Hepatocyte (in vitro differentiated cells): ENCODE results near the gene PCDH9. TPM values are rescaled to one million over a fixed set of nuclear protein-coding genes. Genes with fewer than 3 reads are reported as not detected.
A peak's percentile ranks its signal among the peaks of the same experiment; 100 is the strongest.

Experiments
- DNase-seq: peaks from one replicate; pipeline ENCODE4 v3.0.0-alpha.2; 2016; ENCODE audit warnings: low spot score
- H2AFZ ChIP-seq: fragments of 200-600 bp; sonication (generic); 2 replicates; pipeline ENCODE4 v1.6.0; 2016; ENCODE audit warnings: antibody characterized with exemption, mild to moderate bottlenecking
- H3K27ac ChIP-seq: fragments of 200-600 bp; sonication (generic); 2 replicates; pipeline ENCODE4 v1.5.1; 2016; ENCODE audit warnings: mild to moderate bottlenecking
- H3K27me3 ChIP-seq: fragments of 200-600 bp; sonication (generic); 2 replicates; pipeline ENCODE4 v1.6.1; 2016
- H3K36me3 ChIP-seq: fragments of 200-600 bp; sonication (generic); replicated peaks from 2 replicates; pipeline ENCODE4 v1.5.1; 2016; ENCODE audit warnings: low read depth; ENCODE audit not compliant: insufficient read depth
- H3K4me1 ChIP-seq: fragments of 200-600 bp; sonication (generic); 2 replicates; pipeline ENCODE4 v1.5.1; 2016; ENCODE audit warnings: mild to moderate bottlenecking, moderate library complexity; ENCODE audit not compliant: insufficient read depth
- H3K4me2 ChIP-seq: fragments of 200-600 bp; sonication (generic); 2 replicates; pipeline ENCODE4 v1.6.0; 2016
- H3K4me3 ChIP-seq: fragments of 200-600 bp; sonication (generic); 2 replicates; pipeline ENCODE4 v1.5.1; 2016; ENCODE audit warnings: mild to moderate bottlenecking
- H3K79me2 ChIP-seq: fragments of 200-600 bp; sonication (generic); 2 replicates; pipeline ENCODE4 v1.6.0; 2017; ENCODE audit warnings: mild to moderate bottlenecking
- H3K9me2 ChIP-seq: fragments of 200-600 bp; sonication (generic); replicated peaks from 2 replicates; pipeline ENCODE4 v1.6.0; 2017; ENCODE audit warnings: mild to moderate bottlenecking; ENCODE audit not compliant: insufficient read depth
- H3K9me3 ChIP-seq: fragments of 200-600 bp; sonication (generic); 2 replicates; pipeline ENCODE4 v1.5.1; 2016; ENCODE audit warnings: low read depth, mild to moderate bottlenecking
- H4K20me1 ChIP-seq: fragments of 200-600 bp; sonication (generic); 2 replicates; pipeline ENCODE4 v1.6.0; 2016; ENCODE audit warnings: mild to moderate bottlenecking; ENCODE audit not compliant: insufficient read depth, poor library complexity, severe bottlenecking
- CTCF ChIP-seq: fragments of 200-600 bp; sonication (generic); IDR thresholded peaks from 2 replicates; pipeline ENCODE4 v1.5.1; 2016; ENCODE audit warnings: antibody characterized with exemption, mild to moderate bottlenecking; ENCODE audit not compliant: poor library complexity
- EZH2 ChIP-seq: fragments of 200-600 bp; sonication (generic); IDR thresholded peaks from 2 replicates; pipeline ENCODE4 v1.6.1; 2016; ENCODE audit warnings: antibody characterized with exemption, mild to moderate bottlenecking, borderline replicate concordance
- EZH2phosphoT487 ChIP-seq: fragments of 200-600 bp; sonication (generic); IDR thresholded peaks from one replicate; pipeline ENCODE4 v1.6.1; 2018; ENCODE audit warnings: antibody characterized with exemption, mild to moderate bottlenecking, low read depth, moderate library complexity; ENCODE audit not compliant: unreplicated experiment, severe bottlenecking
- WGBS: methylation state at CpG from one replicate; pipeline ENCODE4 v1.1.6; 2016; ENCODE audit warnings: low lambda C conversion rate; ENCODE audit errors: missing lambda C conversion rate; 5-methylcytosine and 5-hydroxymethylcytosine counted together
- polyA plus RNA-seq: library from polyadenylated mRNA; unstranded; fragments of >200 nt; fragmentation: Nextera tagmentation; extraction: Ambion mirVana; gene quantifications from 2 replicates; pipeline ENCODE4 v1.2.1, GENCODE V29; 2016
- total RNA-seq: library from RNA; depleted of rRNA; stranded (reverse); fragments of >200 nt; gene quantifications from 2 replicates; pipeline ENCODE4 v1.2.3, GENCODE V29; 2014

The PCDH9 gene
- total and polyA plus RNA-seq, 2 experiments from 2014 or later = 6.9 to 15.0 TPM

- H3K4me1 ChIP-seq = no peaks in the 10 kb centered on the region
- H3K79me2 ChIP-seq = no peaks in the 10 kb centered on the region
- TF ChIP-seq EZH2phosphoT487 (no peak), CTCF (no peak), EZH2 (no peak)
- H3K4me3 ChIP-seq = no peak overlapping the region
- no peaks in the 10 kb centered on the region for H4K20me1 ChIP-seq
- DNase-seq = no peak
- no peaks in the 10 kb centered on the region for H3K36me3 ChIP-seq
- no peak overlapping the region for H2AFZ ChIP-seq
- H3K9me2 ChIP-seq = no peaks in the 10 kb centered on the region
- no peak overlapping the region for H3K4me2 ChIP-seq
- H3K27me3 ChIP-seq = no peaks in the 10 kb centered on the region
- H3K9me3 ChIP-seq = no peaks in the 10 kb centered on the region
- no peak overlapping the region for H3K27ac ChIP-seq
Observed at GRCh38 chr13:66501181-66501580, 729.0 kb downstream of the PCDH9 start.

DNA sequence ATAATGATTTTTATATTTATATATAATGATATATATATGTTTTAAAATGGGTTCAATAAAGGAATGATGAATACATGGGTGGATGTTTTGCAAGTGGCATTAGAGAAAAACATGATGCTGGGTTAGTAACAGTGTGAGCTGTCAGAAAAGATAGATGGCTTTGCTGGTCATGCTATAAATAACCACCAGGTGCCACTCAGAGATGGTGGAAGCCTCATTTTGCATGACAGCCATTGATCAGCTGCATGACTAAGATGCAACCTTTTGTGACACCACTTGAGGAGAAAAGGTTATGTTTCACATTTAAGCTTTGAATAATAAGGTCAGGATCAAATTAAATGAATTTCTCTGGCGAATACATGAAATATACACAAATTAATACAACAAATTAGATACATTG is 737.7 kb downstream of the PCDH9 start:
- H3K4me1 ChIP-seq = no peaks in the 10 kb centered on the region
- TF ChIP-seq EZH2phosphoT487 = no peak
- no peak for TF ChIP-seq EZH2
- peak; percentile 22 for TF ChIP-seq CTCF
- 32% methylated on average over 1 of the region's 1 CpG for WGBS

GRCh38 chr13:66491251-66491650 is 738.9 kb downstream of the PCDH9 start:
- Histone ChIP-seq H3K4me1 (no peaks in the 10 kb centered on the region), H3K27ac (no peak overlapping the region), H3K9me3 (no peaks in the 10 kb centered on the region), H3K36me3 (no peaks in the 10 kb centered on the region), H4K20me1 (no peaks in the 10 kb centered on the region), H3K27me3 (no peaks in the 10 kb centered on the region), H3K9me2 (no peaks in the 10 kb centered on the region), H3K79me2 (no peaks in the 10 kb centered on the region), H2AFZ (no peak overlapping the region), H3K4me3 (no peak overlapping the region), H3K4me2 (no peak overlapping the region)
- TF ChIP-seq CTCF = no peak
- no peak for TF ChIP-seq EZH2phosphoT487
- TF ChIP-seq EZH2 = no peak
- 62% methylated on average over 6 of the region's 6 CpGs for WGBS
- DNase-seq = no peak

More for the DNA sequence above, 737.7 kb downstream of the PCDH9 start:
- Histone ChIP-seq H3K9me2 (no peaks in the 10 kb centered on the region), H4K20me1 (no peaks in the 10 kb centered on the region), H3K9me3 (no peaks in the 10 kb centered on the region), H2AFZ (no peak overlapping the region), H3K79me2 (no peaks in the 10 kb centered on the region), H3K27me3 (no peaks in the 10 kb centered on the region), H3K36me3 (no peaks in the 10 kb centered on the region), H3K4me2 (no peak overlapping the region), H3K4me3 (no peak overlapping the region), H3K27ac (no peak overlapping the region)
- DNase-seq = peak; percentile 6

DNA sequence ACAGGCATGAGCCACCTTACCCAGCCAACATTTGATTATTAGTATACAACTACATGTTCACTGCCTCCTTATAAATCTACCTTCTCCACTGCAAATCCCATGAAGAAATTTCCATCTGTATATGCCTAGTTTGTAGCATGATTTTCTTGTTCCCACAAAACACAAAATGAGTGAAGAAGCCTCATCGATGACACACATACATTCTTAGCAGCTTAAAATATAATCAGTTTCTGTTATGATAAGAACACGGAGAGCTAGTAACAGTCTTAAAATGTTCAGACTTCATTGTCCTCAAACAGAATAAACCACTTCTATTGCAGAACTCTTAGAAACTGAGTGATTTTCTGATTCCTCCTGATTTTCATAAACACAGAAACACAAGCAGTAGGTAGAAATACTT is 740.5 kb downstream of the PCDH9 start:
- H2AFZ ChIP-seq = no peak overlapping the region
- H4K20me1 ChIP-seq = no peaks in the 10 kb centered on the region
- DNase-seq = no peak
- H3K27me3 ChIP-seq = no peaks in the 10 kb centered on the region
- H3K36me3 ChIP-seq = no peaks in the 10 kb centered on the region
- no peak overlapping the region for H3K4me2 ChIP-seq
- no peak overlapping the region for H3K4me3 ChIP-seq
- WGBS = 78% methylated on average over 2 of the region's 2 CpGs
- no peak overlapping the region for H3K27ac ChIP-seq
- H3K9me3 ChIP-seq = no peaks in the 10 kb centered on the region
- TF ChIP-seq EZH2 = no peak
- no peak for TF ChIP-seq EZH2phosphoT487
- no peaks in the 10 kb centered on the region for H3K4me1 ChIP-seq
- H3K9me2 ChIP-seq = no peaks in the 10 kb centered on the region
- no peaks in the 10 kb centered on the region for H3K79me2 ChIP-seq
